IPS DF 6.9 (cell line): Measurements from ENCODE around the gene TAF3.

Experiments
- DNase-seq: peaks from one replicate; pipeline ENCODE4 v3.0.0-alpha.2; 2013; ENCODE audit warnings: low read depth, low spot score
- H3K27ac ChIP-seq: one replicate; pipeline ENCODE4 v1.5.1; 2013; ENCODE audit warnings: low read length, control low read depth
- H3K27me3 ChIP-seq: 2 replicates; pipeline ENCODE4 v1.6.1; 2013; ENCODE audit warnings: mild to moderate bottlenecking, low read length; ENCODE audit not compliant: control insufficient read depth, insufficient read depth
- H3K36me3 ChIP-seq: 2 replicates; pipeline ENCODE4 v1.6.1; 2013; ENCODE audit warnings: low read length; ENCODE audit not compliant: control insufficient read depth, insufficient read depth
- H3K4me1 ChIP-seq: 2 replicates; pipeline ENCODE4 v1.6.1; 2013; ENCODE audit warnings: low read length; ENCODE audit not compliant: control insufficient read depth, insufficient read depth
- H3K4me3 ChIP-seq: 2 replicates; pipeline ENCODE4 v1.5.1; 2013; ENCODE audit warnings: mild to moderate bottlenecking, low read length
- H3K9me3 ChIP-seq: 2 replicates; pipeline ENCODE4 v1.6.1; 2013; ENCODE audit warnings: low read length, inconsistent platforms; ENCODE audit not compliant: control insufficient read depth, insufficient read depth
- WGBS: extraction: QIAGEN DNeasy Blood & Tissue Kit; methylation state at CpG from one replicate; pipeline ENCODE4 v1.1.7; 2013; ENCODE audit warnings: mixed read lengths, missing lambda C conversion rate; ENCODE audit not compliant: insufficient read length, insufficient coverage; 5-methylcytosine and 5-hydroxymethylcytosine counted together

TAF3 gene

GRCh38 chr10:7836571-7836970 lies 18.3 kb downstream of the TAF3 start:
- no peaks in the 10 kb centered on the region for H3K36me3 ChIP-seq
- WGBS = 100% methylated on average over 1 of the region's 2 CpGs
- no peak overlapping the region for H3K4me3 ChIP-seq

DNA sequence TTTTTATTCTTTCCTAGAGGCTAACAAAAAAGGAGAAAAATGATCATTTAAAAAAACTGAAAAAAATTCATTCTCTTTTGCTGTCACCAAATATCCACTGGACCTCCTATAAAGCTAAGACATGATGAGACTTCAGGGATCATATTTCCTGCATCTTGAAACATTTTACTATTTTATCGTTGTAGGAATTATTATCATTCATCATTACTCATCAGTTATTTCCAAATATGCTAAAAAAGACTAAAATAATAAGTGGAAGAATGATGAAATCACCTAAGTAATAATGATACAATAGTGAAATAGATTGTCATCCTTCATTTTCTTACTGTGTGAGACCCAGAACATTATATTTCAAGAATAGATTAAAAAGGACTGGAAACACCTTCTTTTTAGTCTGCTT lies 28.3 kb downstream of the TAF3 start:
- Histone ChIP-seq H3K4me1 (no peaks in the 10 kb centered on the region), H3K27ac (no peak overlapping the region), H3K36me3 (no peaks in the 10 kb centered on the region), H3K27me3 (no peaks in the 10 kb centered on the region), H3K9me3 (no peaks in the 10 kb centered on the region), H3K4me3 (no peak overlapping the region)
- WGBS = no CpG with 5 or more reads among the region's 1 CpG
- DNase-seq = no peak

More at GRCh38 chr10:7836571-7836970, 18.3 kb downstream of the TAF3 start:
- Histone ChIP-seq H3K27me3 (no peaks in the 10 kb centered on the region), H3K4me1 (no peaks in the 10 kb centered on the region), H3K27ac (no peak overlapping the region), H3K9me3 (no peaks in the 10 kb centered on the region)
- no peak for DNase-seq

DNA sequence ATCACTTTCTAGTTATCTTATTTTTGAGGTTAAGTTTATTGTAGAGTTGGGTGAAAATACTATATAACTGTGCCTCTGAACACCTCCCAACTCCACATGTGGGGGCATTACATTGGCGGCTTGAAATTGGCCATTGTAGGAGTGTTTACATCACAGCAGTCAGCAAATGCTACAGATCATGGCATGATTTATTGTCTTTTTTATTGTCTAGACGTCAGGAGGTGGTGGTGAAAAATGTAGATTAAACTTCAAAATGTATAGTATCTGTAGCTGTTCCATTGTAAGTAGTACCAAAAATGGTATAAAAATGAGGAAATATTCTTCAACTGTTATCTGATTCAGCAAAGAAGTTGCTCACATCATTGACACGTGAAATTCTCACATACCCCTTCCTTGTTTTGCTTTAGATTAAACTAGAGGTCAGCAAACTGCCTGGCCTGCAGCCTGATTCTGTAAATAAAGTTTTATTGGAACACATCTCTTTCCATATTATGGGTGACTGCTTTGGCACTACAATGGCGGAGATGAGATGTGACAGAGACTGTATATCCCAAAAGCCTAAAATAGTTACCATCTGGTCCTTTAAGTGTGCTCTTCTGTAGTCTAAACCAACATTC lies 35.0 kb downstream of the TAF3 start:
- Histone ChIP-seq H3K9me3 (no peaks in the 10 kb centered on the region), H3K27me3 (no peaks in the 10 kb centered on the region), H3K27ac (no peak overlapping the region), H3K4me1 (peaks cover 4% of the 10 kb centered on the region), H3K36me3 (no peaks in the 10 kb centered on the region), H3K4me3 (no peak overlapping the region)
- no peak for DNase-seq
- no CpG with 5 or more reads among the region's 4 CpGs for WGBS

DNA sequence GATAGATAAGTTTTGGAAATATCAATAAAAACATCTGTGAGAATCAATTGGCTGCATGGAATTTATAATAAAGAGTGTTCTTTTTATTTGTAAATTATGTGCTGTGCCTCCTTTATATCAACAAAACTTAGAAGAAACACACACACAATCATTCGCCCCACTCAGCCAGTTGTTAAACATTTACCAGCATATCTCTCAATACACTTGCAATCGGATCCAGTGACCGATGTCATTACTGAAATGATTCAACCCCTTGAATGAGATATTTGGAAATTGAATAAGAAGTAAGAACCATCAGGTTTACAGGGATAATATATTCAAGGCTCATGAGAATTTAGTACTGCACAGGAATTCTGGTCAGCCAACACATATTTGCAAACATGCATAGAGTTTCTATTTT lies 35.6 kb downstream of the TAF3 start:
- H3K27me3 ChIP-seq = no peaks in the 10 kb centered on the region
- no CpG with 5 or more reads among the region's 3 CpGs for WGBS
- no peak overlapping the region for H3K4me3 ChIP-seq
- no peak for DNase-seq
- H3K36me3 ChIP-seq = no peaks in the 10 kb centered on the region
- H3K4me1 ChIP-seq = peaks cover 4% of the 10 kb centered on the region
- H3K27ac ChIP-seq = no peak overlapping the region
- H3K9me3 ChIP-seq = no peaks in the 10 kb centered on the region

DNA sequence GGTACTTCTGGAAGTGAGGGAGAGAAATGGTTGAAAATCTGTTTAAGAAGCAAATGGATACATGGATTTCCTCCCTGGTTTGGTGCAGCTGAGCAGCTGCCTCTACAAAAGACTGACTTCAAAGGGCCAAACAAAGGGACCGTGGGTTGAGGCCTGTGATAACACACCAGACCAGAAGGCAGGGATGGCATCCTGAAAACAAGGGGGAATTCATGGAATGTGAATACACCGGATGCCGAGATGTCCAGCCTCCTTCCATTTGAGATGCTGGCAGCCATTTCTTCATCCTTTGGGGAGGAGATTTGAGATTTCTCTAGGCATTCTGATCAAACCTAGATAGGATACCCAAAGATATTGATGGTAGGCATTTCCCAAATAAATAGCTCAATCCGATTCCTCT lies 36.9 kb downstream of the TAF3 start:
- no peak overlapping the region for H3K4me3 ChIP-seq
- H3K27ac ChIP-seq = no peak overlapping the region
- no CpG with 5 or more reads among the region's 4 CpGs for WGBS
- H3K9me3 ChIP-seq = no peaks in the 10 kb centered on the region
- H3K27me3 ChIP-seq = no peaks in the 10 kb centered on the region
- H3K4me1 ChIP-seq = peaks cover 4% of the 10 kb centered on the region
- DNase-seq = no peak
- no peaks in the 10 kb centered on the region for H3K36me3 ChIP-seq

DNA sequence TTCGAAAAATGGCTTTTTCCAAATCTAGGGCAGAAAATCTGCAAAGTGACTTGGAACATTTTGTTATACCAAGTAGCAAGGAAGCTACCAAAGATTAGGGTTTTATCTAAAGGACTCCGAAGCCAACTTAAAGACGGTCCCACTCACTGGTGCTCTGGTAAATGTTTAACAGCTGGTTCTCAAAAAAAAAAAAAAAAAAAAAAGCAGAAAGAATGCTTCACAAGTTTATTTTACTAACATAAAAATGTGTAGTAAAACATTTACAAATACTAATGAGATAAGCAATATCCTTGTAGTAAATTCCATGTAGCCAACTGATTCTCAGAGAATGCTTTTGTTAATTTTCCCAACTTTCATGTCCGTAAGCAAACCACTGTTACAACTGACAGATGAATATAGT lies 38.4 kb downstream of the TAF3 start:
- H3K36me3 ChIP-seq = no peaks in the 10 kb centered on the region
- peaks cover 4% of the 10 kb centered on the region for H3K4me1 ChIP-seq
- WGBS = no CpG with 5 or more reads among the region's 4 CpGs
- no peak for DNase-seq
- H3K27ac ChIP-seq = no peak overlapping the region
- no peak overlapping the region for H3K4me3 ChIP-seq
- H3K27me3 ChIP-seq = no peaks in the 10 kb centered on the region
- no peaks in the 10 kb centered on the region for H3K9me3 ChIP-seq

DNA sequence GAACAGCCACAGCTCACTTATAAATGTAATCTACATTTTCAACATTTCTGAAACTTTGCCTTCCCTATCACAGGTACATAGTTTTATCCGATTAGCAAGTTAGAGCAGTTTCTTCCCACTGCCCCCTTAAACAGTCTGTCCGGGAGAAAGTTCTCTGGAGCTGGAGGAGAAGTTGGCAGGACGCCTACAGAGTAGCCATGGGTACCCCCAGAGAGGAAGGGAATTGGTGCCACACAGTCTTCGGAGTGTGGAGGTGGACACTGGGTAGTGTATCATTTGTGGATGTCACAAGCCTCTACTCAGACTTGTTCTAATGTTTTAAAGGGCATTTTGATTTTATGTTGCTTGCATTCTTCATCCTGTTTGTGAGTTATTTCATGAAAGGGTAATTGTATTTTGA lies 39.0 kb downstream of the TAF3 start:
- no CpG with 5 or more reads among the region's 4 CpGs for WGBS
- H3K9me3 ChIP-seq = no peaks in the 10 kb centered on the region
- no peaks in the 10 kb centered on the region for H3K27me3 ChIP-seq
- no peak overlapping the region for H3K27ac ChIP-seq
- no peaks in the 10 kb centered on the region for H3K36me3 ChIP-seq
- H3K4me3 ChIP-seq = no peak overlapping the region
- H3K4me1 ChIP-seq = peaks cover 4% of the 10 kb centered on the region; the same call in 1 of the 2 replicates
- no peak for DNase-seq

DNA sequence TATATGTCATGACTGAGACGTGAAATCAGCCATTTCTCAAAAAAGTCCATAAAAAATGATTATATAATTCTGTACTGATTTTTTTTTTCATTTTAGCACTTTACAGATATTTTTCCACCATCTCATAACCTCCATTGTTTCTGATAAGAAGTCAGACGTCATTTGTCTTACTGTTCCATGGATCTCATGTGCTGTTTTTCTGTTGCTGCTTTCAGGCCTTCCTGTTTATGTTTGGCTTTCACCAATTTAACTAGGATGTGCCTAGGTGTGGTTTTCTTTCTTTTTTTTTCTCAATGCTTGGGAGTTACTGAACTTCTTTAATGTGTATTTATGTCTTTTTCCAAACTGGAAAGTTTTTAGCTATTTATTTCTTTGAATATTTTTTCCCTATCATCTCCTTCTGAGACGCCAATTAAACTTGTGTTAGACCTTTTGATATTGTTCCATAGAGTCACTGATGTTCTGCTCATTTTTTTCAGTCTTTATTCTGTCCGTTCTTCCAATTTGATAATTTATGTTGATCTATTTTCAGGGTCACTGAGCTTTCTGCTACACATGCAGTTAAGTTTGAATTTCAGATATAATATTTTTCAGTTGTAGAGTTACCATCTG lies 43.3 kb downstream of the TAF3 start:
- H3K9me3 ChIP-seq = no peaks in the 10 kb centered on the region
- H3K27ac ChIP-seq = no peak overlapping the region
- H3K27me3 ChIP-seq = no peaks in the 10 kb centered on the region
- no peaks in the 10 kb centered on the region for H3K4me1 ChIP-seq
- no peak overlapping the region for H3K4me3 ChIP-seq
- H3K36me3 ChIP-seq = no peaks in the 10 kb centered on the region
- no peak for DNase-seq
- no CpG with 5 or more reads among the region's 4 CpGs for WGBS

DNA sequence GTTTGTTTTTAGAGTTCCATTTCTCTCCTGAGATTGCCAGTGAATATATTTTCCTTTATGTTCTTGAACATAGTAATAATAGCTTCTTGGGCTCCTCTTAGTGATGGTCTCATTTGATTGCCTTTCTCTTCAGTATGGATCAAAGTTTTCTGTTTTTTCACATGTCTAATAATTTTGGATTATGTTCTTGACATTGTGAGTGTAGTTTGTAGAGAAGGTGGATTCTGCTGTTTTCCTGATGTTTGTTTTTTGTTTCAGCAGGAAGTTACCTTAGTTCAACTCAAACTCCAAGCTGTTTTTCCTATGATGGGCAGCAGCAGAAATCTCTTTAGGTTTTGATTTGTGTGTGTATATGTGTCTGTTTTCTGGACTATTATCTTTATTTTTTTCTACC lies 43.8 kb downstream of the TAF3 start:
- Histone ChIP-seq H3K27ac (no peak overlapping the region), H3K4me3 (no peak overlapping the region), H3K36me3 (no peaks in the 10 kb centered on the region), H3K27me3 (no peaks in the 10 kb centered on the region), H3K4me1 (no peaks in the 10 kb centered on the region), H3K9me3 (no peaks in the 10 kb centered on the region)
- no peak for DNase-seq

DNA sequence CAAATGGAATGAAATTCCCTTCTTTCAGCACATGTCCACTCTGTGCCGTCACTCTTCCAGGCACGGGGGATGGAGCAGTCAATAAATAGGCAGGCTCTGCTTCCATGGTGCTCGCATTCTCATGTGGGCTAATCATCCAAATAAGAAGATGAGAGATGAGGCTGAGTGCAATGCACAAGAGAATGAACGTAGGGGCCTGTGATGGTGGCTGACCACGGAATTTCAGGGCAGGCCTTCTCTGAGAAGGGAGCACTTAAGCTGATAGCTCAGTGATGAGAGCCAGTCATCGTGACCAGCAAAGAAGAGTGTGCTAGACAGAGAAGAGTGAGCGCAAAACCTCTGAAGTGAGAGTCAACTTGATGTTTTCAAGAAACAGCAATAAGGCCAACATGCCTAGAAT lies 47.9 kb downstream of the TAF3 start:
- no CpG with 5 or more reads among the region's 7 CpGs for WGBS
- H3K4me1 ChIP-seq = no peaks in the 10 kb centered on the region
- H3K27me3 ChIP-seq = no peaks in the 10 kb centered on the region
- no peak overlapping the region for H3K27ac ChIP-seq
- no peaks in the 10 kb centered on the region for H3K36me3 ChIP-seq
- no peak overlapping the region for H3K4me3 ChIP-seq
- no peak for DNase-seq
- H3K9me3 ChIP-seq = no peaks in the 10 kb centered on the region

DNA sequence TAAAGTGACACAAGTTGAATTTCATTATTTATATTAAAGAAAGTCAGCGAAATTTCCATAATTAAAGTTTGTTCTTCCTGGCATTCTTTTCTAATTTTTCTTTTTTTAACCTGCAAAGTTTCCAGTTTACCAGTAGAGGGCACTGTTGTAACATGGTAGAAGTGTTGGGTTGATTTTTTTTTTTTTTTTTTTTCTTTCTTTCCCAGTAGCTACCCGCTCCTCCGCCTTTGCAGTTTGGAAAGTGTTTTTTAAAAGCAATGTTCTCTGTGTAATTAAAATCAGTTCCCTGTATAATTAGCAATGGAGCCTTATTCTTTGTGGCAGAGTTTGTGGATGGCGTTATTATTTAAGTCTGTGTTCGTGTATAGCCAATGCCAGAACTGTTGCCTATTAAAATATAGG lies 53.7 kb downstream of the TAF3 start:
- Histone ChIP-seq H3K27ac (no peak overlapping the region), H3K9me3 (no peaks in the 10 kb centered on the region), H3K27me3 (no peaks in the 10 kb centered on the region), H3K4me3 (no peak overlapping the region), H3K36me3 (no peaks in the 10 kb centered on the region), H3K4me1 (no peaks in the 10 kb centered on the region)
- DNase-seq = no peak
- no CpG with 5 or more reads among the region's 5 CpGs for WGBS
